Activated CD8-positive, alpha-beta memory T cell treated with anti-CD3 and anti-CD28 coated beads, Interleukin-2, amount 50 U/mL, for 24 hours (primary cell): Measurements from ENCODE around the gene PIK3R3.
"Not testable (repeated sequence)": the region's sequence is repeated elsewhere in the genome, so short reads cannot be mapped to it uniquely, and the experiment has no call there.

Experiments
- DNase-seq: peaks from one replicate; pipeline ENCODE4 v3.0.0-alpha.2; 2020; ENCODE audit errors: extremely low read depth

Gene PIK3R3

GRCh38 chr1:46065405-46065804, 67.0 kb downstream of the PIK3R3 start:
- no peak for DNase-seq

DNA sequence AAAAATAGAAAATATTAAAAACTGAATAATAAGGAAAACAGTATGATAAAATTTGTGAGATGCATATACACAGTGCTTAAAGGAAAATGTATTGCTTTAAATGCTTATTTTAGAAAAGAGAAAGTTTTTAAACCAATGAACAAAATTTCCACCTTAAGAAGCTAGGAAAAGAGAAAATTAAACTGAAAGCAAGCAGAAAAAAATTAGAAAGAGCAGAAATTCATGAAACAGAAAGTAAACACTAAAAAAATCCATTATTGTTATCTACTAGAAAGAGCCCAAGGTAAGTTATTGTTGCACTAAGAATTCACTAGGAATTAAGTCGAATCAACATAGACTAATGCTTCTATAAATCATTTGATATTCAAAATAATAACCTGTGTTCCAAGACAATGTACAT, 67.7 kb downstream of the PIK3R3 start:
- DNase-seq: no peak

- DNase-seq: peak; percentile 23
These were observed 69.6 kb downstream of the PIK3R3 start for GRCh38 chr1:46062651-46063319.

DNA sequence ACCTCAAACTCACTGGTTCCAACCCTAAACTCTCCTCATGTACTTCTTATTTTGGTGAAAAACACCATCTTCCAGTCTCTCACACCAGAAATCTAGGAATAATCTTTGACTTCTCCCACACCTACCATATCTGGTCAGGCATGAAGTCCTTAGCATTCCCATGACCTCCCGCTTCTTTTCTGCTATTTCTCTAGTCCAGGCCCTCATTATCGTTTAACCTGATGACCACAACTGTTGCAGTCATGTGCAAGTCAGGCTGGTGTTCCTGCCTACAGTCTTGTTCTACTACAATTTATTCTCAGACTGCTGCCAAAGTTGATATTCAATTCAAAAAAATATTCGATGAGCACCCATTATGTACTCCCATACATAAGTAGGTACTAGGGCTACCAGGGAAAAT, 71.3 kb downstream of the PIK3R3 start:
- no peak for DNase-seq

DNA sequence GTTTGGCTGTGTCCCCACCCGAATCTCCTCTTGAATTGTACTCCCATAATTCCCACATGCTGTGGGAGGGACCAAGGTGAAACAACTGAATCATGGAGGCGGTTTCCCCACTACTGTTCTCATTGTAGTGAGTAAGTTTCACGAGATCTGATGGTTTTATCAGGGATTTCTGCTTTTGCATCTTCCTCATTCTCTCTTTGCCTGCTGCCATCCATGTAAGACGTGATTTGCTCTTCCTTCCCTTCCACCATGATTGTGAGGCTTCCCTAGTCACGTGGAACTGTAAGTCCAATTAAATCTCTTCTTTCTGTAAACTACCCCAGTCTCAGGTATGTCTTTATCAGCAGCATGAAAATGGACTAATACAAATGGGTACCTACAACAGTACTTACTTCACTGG, 73.5 kb downstream of the PIK3R3 start:
- DNase-seq: no peak

DNA sequence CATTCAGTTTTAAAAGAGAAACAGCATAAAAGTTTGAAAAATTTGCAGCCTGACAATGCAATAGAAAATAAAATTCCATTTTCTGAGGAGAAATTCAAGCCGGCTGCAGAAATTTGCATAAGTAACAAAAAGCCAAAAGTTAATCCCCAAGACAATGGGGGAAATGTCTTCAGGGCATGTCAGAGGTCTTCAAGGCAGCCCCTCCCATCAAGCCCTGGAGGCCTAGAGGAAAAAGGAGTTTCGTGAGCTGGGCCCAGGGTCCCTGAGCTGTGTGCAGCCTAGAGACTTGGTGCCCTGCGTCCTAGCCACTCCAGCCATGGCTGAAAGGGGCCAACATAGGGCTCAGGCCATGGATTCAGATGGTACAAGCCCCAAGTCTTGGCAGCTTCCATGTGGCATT, 74.6 kb downstream of the PIK3R3 start:
- DNase-seq: no peak

- not testable (repeated sequence) for DNase-seq
These were observed 75.2 kb downstream of the PIK3R3 start for GRCh38 chr1:46057215-46057614.

DNA sequence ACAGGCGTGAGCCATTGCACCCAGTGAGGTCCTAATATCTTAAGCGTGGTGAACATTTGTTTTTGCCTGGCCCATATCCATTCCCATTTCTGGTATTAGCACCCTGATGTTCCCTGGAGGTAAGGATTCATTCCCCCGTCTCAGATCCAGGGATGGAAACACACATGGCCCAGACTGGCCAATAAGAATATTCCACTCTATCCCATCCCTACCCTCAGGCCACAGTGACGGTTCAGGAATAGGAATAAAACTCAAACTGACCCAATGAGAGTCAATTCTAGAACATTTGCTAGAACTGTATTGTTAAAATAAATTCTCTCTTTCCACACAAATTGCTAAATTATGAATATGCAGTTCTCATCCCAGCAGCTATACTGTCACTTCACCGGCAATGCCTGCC, 76.1 kb downstream of the PIK3R3 start:
- DNase-seq: no peak

DNA sequence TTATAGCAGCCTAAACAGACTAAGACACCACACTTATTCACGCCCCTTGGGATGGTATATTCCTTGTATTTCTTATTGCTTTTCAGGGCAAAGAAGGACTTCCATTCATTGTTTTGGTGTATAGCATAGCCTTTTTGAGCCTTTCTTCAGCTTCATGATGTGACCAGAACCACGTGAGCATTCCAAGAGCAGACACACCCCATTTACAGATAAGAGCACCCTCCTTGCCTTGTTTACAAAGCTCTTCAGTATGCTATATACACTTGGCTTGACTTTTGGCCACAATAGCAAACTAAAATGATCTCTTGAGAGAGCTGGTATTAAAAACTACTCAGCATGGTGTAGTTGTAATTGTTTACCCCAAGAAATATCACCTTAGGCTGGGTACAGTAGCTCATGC, 78.7 kb downstream of the PIK3R3 start:
- DNase-seq: no peak

- DNase-seq: no peak
These were observed 88.3 kb downstream of the PIK3R3 start for GRCh38 chr1:46044116-46044515.

DNA sequence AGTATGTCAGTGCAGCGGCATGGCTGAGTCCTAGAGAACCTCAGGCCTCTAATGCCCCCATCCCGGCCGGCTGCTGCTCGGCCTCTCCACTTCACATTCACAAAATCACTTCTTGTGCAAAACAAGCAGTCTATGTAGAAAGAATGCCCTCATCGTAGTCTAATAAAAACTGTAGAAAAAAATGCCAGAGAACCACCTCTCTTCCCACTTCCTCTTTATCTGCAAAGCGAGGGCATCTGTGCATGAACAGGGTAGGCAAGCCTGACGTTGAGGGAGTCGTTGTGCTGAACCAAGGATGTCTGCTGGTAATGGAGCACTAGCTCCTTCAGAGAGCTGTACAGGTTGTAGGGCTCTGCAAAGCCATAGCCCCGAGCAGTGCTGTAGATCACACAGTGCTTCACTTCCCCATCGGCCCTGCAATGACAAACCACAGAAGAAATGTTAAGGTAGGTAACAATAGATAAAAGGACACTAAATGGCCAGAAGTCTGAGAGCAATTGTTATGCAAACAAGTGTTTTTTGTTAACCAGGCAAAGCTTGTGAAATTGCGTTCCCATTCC, 88.9 kb downstream of the PIK3R3 start:
- no peak for DNase-seq

DNA sequence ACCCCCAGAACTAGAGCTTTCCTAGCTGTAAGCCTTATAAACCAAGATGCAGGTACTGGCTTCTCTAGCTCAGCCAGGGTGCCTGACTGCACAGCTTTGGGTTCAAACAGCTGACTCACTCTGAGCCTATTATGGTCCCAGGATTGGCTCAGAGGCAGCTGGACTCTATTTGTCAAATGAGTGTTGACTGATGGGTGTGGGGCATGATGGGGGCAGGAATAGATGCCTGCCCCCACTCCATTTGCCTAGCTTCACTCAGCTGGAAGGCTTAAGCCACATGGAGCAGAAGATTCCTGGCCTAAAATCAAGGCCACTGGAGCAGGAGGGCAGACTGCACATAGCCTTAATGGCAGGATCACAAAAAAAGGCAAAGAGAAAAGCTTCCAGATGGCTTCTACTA, 90.5 kb downstream of the PIK3R3 start:
- no peak for DNase-seq

DNA sequence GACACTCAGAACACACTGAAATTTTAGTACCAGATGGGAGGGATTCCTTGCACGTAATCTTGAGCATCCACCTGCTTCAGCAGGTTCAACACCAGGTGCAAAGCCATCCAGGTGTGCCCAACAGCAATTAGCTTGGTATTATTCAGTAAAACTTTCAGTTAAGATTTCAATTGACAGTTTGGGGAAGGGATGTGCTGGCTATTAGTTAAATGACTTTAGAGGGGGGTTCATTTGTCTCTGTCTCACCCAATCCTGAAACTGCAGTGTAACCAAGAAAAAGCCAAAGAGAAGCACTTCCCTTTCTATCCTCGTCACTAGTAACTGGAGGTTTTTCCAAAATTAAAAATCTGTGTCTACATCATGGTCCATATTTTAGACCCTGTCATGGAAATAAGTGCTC, 90.9 kb downstream of the PIK3R3 start:
- no peak for DNase-seq

- DNase-seq: no peak
These were observed 92.8 kb downstream of the PIK3R3 start for GRCh38 chr1:46039571-46040052.

- DNase-seq: peak; percentile 70
These were observed 95.3 kb downstream of the PIK3R3 start for GRCh38 chr1:46036894-46037839.

- DNase-seq: no peak
These were observed 97.6 kb downstream of the PIK3R3 start for GRCh38 chr1:46034601-46035516.

DNA sequence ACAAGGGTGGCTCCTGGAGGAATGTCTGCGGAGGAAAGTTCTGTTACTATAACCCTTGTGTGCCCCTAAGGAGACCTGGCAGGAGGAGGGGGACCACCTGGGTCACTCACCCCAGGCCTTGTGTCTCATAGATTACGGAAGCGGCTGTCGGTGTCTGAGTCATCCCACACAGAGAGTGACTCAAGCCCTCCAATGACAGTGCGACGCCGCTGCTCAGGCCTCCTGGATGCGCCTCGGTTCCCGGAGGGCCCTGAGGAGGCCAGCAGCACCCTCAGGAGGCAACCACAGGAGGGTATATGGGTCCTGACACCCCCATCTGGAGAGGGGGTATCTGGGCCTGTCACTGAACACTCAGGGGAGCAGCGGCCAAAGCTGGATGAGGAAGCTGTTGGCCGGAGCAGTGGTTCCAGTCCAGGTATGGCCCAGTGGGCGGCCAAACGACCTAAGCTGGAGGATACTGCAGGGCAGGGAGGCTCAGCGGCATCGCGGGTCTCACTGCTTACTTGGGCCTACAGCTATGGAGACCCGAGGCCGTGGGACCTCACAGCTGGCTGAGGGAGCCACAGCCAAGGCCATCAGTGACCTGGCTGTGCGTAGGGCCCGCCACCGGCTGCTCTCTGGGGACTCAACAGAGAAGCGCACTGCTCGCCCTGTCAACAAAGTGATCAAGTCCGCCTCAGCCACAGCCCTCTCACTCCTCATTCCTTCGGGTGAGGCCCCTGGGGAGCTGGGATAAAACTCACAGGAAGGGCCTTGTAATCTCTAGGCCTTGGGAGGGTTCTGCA, 101.4 kb downstream of the PIK3R3 start:
- DNase-seq: no peak

- DNase-seq: no peak
These were observed 102.2 kb downstream of the PIK3R3 start for GRCh38 chr1:46030074-46030870.

DNA sequence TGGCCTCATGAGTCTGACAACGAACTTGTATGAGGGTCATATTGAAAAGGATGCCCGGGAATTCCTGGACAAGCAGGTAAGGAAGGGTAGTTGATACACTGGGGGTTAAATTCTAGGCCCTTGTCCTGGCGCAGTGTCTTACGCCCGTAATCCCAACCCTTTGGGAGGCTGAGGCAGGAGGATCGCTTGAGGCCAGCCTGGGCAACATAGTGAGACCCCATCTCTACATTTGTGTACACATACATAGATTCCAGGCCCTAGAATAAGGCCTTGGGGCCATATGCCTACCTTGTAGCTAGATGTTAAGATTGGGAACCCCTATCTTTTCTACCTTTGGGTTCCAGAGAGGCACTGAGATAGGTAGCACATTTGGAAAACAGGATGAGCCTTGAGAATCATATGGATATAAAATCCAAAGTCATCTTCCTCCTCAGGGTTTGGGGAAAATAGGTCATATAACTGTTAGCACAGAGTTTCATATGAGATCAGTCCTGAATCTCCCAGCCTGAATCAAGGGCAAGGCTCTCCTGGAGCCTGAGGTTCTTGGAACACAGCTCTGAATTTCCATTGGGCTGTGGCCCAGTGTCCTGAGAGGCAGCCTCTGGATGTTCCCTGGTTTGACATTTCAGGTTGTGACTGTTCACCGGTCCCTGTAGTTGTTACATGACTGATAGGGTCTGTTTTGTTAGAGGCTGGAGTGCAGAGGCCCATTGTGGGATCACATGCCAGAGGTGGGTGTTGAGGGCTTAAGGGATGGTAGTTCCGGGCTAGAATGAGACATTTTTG, 104.4 kb downstream of the PIK3R3 start:
- no peak for DNase-seq
